HG02588 (cell line): Measurements from ENCODE around the gene MNAT1.
"Not testable (repeated sequence)": the region's sequence is repeated elsewhere in the genome, so short reads cannot be mapped to it uniquely, and the experiment has no call there.

Experiments
- ATAC-seq: cut with Tn5 transposase; IDR thresholded peaks from one replicate; pipeline ENCODE4 v1.9.1; 2021; ENCODE audit warnings: mild to moderate bottlenecking, moderate library complexity; ENCODE audit not compliant: unreplicated experiment

Gene MNAT1

GRCh38 chr14:60800409-60800808 is 65.8 kb downstream of the MNAT1 start:
- no peak for ATAC-seq

- ATAC-seq: no peak
Observed at GRCh38 chr14:60803871-60804270, 69.3 kb downstream of the MNAT1 start.

DNA sequence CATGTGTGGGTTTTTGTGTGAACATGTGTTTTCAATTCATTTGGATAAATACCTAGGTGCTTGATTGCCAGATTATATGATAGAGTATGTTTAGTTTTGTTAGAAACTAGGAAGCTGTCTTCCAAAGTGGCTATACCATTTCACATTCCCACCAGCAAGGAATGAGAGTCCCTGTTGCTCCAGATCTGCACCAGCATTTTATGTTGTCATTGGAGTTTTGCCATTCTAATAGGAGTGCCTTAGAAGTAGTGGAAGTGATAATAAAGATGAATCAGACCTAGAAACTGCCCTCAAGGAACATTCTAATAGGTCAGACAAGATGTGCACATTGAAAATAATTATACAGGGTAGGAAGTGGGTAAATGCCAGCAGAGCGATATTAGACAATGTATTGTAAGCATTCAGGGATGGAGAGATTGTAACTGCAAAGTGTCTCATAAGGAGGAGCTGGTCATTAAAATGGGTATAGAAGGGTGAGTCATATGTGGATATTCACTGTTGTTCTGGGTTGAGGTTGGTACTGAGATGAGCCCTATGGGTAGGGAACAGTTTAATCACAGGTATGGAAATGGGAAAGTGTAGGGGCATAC is 71.4 kb downstream of the MNAT1 start:
- ATAC-seq: no peak

DNA sequence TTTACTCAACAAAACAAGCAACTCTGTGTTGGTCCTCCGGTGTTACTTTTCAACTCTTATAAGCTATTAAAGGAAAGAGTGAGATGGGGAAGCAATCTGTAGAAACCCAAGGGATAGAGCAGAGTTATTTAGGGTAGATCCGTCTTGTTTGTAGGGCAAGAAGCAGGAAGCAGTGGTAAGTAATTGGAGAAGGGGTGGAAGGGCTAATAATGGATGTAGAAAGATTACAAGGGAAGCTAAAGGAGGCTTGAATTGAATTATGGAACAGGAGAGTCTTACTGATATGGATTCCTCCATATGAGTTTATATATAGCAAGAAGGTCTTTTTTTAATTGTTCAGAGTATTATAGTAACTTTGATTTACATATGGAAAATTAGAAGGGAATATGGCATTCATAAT is 72.7 kb downstream of the MNAT1 start:
- no peak for ATAC-seq

GRCh38 chr14:60807971-60808370 is 73.4 kb downstream of the MNAT1 start:
- ATAC-seq: no peak

DNA sequence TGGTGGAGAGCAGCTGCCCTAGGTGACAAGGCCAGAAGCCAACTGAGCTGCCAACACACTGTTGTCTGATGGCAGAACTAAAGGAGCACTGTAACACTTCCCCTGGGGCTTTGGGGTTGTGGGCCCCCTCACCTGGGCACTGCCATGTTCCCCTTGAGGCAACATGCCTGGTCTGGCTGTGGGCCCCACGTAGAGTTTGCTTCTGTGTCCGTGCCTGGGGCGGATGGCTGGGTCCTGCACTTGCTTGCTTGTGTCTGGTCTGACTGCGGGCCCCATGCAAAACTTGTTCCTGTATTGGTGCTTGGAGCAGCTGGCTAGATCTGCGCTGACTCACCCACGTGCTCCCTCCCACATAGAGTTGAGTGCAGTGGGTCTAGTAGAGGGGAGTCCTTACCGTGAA is 78.4 kb downstream of the MNAT1 start:
- ATAC-seq: no peak

DNA sequence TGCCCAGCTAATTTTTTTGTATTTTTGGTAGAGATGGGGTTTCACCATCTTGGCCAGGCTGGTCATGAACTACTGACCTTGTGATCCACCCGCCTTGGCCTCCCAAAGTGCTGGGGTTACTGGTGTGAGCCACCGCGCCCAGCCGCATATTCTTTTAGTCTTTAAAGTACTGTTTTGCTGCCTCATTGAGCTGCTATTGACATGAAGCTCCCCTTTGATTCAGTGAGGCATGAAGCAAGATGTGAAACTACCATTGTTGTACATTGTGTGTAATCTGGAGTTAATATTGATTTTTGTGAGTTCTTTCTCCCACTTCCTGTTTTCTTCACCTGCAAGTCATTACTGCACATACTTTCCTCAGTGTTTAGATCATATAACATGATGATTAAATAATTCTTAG is 80.8 kb downstream of the MNAT1 start:
- peak; percentile 79 for ATAC-seq

DNA sequence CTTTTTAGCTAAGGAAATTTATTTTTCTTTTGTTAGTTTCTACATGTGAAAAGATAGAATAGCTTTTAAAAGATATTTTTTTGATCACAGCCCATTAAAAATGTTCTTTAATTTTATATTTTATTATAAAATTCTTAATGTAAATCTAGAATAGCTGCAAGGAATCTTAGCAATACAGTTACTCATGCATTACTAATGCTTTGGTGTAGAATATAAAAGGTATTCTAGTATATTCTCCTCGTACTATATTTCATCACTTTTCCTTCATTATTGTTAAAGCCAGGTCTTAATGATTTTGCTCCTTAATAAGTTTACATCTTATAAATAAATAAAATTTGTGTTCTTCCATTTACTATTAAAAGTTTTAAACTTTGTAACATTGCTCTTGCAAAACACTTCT is 82.6 kb downstream of the MNAT1 start:
- ATAC-seq: no peak

GRCh38 chr14:60819575-60819974 is 85.0 kb downstream of the MNAT1 start:
- no peak for ATAC-seq

DNA sequence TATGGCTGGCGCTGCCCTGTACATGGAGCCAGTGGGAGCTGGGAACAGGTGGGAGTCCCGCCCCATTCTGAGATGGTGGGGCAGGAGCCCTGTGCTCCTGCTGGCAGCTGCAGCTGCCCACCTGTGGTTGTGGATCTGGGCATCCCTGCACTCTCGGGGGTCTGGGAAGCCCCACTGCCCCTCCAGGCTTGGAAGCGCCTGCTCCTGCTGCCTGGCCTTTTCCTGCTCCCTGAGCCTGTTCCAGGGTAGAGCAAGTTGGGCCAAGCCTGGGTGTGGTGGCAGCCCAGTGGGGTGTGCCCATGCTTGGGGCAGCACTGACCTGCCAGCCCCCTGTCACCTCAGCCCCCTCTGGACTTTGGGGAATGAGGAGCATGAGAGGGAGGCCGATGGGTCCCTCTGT is 104.0 kb downstream of the MNAT1 start:
- no peak for ATAC-seq

DNA sequence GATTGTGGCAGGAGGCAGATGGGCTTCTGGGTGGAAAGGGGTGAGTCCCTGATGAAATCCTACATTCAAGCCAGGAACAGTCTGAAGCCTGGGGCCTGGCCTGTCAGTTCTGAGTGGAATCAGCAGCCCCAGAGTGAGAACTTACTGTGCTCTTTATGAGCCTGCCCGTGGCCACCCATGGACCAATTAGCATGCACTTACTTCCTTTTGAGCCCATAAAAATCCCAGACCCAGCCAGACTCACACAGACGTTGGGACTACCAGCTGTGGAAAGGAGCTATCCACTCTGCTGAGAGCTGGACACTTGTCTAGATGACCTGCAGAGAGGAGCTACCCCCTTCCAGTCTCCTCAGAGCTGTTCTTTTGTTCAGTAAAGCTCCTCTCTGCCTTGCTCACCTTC is 104.5 kb downstream of the MNAT1 start:
- no peak for ATAC-seq

- ATAC-seq: no peak
Observed at GRCh38 chr14:60839657-60840056, 105.1 kb downstream of the MNAT1 start.

DNA sequence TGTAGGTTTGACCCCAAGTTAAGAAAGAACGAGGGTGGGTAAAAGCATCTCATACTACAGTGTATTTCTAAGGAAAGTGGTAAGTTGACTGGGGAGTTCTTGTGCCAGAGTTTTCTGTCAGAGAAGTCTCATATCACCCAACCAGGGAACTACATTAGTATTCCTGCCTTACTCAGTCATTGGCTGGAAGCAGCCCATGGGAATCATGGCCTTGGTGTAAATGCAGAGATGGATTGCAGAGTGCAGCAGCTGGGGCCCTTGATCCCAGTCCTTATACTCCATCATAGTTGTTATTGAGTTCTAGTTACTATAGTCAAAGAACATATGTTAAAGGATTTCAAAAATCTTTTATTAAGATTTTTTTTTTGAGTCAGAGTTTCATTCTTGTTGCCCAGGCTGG is 105.8 kb downstream of the MNAT1 start:
- ATAC-seq: no peak

- peak; percentile 88 for ATAC-seq
Observed at GRCh38 chr14:60845523-60845922, 111.0 kb downstream of the MNAT1 start.

DNA sequence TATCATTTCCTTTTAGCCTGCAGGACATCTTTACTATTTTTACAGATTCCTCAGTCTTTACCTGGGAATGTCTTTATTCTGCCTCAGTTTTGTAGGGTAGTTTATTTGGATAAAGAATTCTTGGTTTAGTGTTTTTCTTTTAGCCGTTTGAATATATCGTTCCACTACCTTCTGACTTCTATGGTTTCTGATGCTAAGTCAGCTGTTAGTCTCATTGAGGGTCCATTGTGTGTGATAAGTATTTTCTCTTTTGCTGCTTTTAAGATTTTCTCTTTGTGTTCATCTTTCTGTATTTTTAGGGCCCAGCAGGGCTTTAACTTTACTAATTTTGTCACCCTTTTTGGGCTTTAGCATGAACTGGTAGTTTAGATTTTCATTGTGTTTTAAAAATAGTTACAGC is 113.5 kb downstream of the MNAT1 start:
- ATAC-seq: no peak

- ATAC-seq: not testable (repeated sequence)
Observed at GRCh38 chr14:60851692-60852091, 117.1 kb downstream of the MNAT1 start.

- ATAC-seq: no peak
Observed at GRCh38 chr14:60856111-60856510, 121.5 kb downstream of the MNAT1 start.

- ATAC-seq: no peak
Observed at GRCh38 chr14:60859525-60859924, 125.0 kb downstream of the MNAT1 start.

GRCh38 chr14:60861545-60862140 is 127.1 kb downstream of the MNAT1 start:
- no peak for ATAC-seq

- no peak for ATAC-seq
Observed at GRCh38 chr14:60862283-60862682, 127.7 kb downstream of the MNAT1 start.

DNA sequence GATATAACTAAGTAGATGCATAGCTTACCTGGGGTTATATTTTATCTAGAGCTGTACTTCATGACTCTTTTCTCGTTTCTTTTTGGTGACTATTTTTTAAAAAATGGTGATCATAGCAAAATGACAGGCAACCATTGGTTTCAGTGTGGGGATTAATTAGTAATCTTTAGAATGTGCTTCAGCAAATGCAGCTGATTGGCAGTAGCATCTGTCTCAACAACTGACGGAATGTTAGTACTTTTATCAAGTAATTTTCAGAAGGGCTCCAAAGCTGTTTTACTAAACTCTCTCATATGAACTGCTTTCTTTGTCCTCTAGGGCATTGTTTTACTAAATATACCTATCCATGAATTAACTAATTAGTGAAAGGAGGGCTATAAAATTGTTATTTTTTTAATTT is 128.7 kb downstream of the MNAT1 start:
- no peak for ATAC-seq

DNA sequence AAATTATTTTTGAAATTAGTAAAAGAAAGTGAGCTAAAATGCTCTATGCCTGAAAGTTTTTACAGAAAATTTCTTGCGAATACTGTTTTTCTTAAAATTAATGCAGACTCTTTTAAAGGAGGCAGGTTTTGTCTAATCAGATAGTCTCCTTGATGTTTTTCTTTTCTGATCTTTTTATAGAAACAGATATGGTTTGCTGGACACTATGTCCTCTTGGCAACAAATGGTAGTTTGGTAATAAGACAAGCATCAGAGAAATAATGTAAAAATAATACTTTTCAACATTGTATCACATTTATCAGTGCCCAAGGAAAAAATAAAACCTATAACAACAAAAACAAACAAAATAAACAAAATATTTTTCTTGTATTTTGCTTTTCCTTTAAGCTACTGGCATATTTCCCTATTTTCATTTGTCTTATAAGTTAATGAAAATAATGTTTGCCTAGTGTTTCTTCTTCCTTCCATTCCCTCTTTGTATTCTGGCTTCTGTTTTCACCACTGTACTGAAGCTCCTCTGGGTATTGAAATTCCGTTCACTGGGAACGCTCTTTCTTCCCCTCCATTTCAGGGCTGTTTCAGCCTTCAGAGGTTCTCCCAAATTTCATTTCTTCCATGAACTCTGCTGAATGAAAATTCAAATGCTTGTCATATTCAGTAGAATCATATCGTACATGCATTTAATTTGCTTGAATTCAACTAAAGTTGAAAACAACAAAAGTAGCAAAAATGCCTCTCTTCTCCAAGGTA is 131.0 kb downstream of the MNAT1 start:
- ATAC-seq: no peak
